HG03439 (cell line): ENCODE measurements around the gene NTHL1.

Experiments
- ATAC-seq: cut with Tn5 transposase; IDR thresholded peaks from one replicate; pipeline ENCODE4 v1.9.1; 2021; ENCODE audit warnings: mild to moderate bottlenecking, moderate library complexity; ENCODE audit not compliant: unreplicated experiment

The NTHL1 gene

DNA sequence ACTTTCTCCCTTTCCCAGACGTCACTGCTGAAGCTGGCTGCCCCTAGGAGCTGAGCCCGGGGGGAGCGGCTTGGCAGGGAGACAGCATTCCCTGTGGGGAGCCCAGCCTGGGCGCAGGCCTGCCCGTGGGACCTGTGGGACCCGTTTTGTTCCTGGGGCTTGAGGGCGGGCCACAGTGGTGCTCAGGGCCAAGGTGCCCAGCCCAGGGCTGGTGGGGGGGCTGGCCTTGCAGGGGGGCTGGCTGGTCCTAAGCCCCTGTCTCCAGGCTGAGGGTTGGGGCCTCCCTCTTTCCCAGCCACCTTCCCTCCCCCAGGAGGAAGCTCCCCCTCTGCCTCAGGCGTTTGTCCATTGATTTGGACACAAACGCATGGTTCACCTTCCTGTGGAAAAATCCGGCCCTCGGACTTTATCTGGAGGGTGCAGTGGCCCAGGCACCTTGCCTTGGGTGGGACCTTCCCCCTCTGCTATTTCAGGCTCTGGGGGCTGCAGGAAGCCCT, 16.5 kb downstream of the NTHL1 start:
- no peak for ATAC-seq

- ATAC-seq = no peak
Observed at GRCh38 chr16:2030036-2030435, 17.6 kb downstream of the NTHL1 start.

GRCh38 chr16:2029350-2029749, 18.3 kb downstream of the NTHL1 start:
- ATAC-seq = no peak

DNA sequence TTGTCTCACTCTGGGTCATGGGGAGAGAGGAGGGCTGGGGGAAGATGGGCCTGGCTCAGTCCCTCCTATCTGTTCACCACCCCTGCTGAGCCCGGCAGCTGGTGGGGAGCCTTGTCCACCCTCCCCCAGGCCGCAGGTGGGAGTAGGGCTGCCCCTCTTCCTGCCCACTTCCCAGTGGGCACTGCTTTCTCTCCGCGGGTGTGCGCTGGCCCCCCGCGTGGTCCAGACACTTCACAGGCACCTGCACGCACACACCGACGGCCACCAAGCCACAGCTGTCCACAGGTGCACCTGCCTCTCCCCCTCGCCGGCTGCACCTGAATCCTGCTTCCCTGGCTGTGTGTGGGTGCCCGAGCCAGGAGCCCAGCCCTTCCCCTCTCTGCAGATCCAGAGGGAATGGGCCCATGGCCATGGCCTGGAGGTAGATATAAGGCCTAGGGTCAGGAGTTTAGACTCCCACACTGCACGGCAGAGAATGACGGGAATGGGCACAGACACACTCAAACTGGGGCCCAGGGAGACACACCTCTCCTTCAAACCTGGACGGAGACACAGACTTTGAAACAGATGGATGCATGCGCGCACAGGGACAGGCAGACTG, 18.9 kb downstream of the NTHL1 start:
- no peak for ATAC-seq

DNA sequence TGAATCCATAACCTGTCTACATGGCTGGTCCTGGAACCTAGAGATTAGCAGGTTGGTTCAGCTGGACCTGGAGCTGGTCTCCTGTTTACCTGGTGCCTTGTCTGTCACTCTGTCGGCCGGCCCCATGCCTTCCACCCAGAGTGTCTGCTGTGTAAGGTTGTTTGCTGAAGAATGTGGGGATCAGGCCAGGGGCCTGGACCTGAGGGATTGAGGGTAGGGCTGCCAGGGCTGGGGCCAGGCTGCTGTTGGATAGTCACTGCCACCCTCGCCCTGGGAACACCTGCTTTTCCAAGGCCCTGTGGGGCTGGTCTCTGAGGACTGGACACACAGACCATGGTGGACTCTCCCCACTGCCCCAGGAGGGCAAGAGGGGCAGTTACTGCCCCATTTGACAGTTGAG, 19.5 kb downstream of the NTHL1 start:
- ATAC-seq = no peak

DNA sequence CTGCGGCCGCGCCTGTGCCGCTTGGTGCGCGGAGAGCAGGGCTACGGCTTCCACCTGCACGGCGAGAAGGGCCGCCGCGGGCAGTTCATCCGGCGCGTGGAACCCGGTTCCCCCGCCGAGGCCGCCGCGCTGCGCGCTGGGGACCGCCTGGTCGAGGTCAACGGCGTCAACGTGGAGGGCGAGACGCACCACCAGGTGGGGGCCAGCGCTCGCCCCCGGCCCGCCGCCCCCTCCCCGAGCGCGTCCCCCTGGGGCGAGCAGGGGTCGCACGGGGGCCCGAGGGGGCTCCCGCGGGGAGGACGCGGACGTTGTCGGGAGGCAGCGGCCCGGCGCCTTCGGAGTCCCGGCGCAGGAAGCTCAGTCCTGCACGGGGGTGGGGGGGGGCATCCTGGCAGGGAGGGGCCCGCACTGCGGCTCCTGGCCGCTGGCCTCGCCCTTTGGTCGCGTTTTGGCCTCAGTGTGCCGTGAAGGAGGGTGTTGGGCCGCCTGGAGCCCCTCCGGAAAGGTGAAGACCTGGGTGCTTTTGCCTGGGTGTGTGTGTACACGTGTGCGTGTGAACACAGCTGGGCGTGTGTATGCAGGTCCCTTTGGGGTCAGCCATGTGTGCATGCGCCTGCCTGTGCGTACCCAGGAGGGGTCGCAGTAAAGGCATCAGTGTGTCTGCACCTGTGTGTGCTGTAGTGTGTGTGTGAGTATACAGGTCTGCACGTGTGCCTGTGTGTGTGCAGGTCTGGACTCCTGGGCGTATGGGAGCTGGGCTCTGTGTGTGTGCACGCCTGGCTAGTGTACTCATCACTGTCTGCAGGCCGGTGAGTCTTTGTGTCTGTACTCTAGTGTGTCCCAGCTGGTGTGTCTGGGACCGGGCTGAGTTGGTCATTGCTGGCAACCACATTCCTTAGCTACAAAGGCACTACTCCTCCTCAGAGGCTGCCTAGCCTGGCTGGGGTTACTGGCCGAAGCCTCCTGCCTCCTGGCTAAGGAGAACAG, 20.3 kb downstream of the NTHL1 start:
- ATAC-seq = no peak

- no peak for ATAC-seq
Observed at GRCh38 chr16:2026461-2027023, 21.1 kb downstream of the NTHL1 start, which contains the start of gene NHERF2. NHERF2 (plus strand) TSS chr16:2026902; CDS start chr16:2027006, 104 bp downstream.

GRCh38 chr16:2025878-2026460, 21.7 kb downstream of the NTHL1 start:
- no peak for ATAC-seq

DNA sequence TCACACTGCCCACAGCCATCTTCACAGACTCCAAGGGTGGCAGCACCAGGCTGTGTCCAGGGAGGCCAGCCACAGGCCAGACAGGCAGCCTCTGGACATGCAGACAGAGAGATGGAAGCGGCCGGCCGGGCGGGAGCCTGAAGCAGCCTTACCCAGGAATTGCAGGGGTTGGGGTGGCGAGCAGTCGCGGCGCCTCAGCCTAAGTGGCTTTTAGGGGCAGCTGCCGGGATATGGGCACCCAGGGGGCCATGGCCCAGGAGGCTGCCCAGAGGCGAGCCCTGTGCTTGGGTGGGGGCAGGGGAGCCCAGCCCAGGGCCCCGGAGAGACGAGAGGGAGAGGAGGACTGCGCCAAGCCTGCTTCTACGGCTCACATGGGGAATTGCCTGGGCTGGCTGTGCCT, 22.4 kb downstream of the NTHL1 start:
- ATAC-seq = no peak

GRCh38 chr16:2024032-2024420, 23.6 kb downstream of the NTHL1 start:
- no peak for ATAC-seq

DNA sequence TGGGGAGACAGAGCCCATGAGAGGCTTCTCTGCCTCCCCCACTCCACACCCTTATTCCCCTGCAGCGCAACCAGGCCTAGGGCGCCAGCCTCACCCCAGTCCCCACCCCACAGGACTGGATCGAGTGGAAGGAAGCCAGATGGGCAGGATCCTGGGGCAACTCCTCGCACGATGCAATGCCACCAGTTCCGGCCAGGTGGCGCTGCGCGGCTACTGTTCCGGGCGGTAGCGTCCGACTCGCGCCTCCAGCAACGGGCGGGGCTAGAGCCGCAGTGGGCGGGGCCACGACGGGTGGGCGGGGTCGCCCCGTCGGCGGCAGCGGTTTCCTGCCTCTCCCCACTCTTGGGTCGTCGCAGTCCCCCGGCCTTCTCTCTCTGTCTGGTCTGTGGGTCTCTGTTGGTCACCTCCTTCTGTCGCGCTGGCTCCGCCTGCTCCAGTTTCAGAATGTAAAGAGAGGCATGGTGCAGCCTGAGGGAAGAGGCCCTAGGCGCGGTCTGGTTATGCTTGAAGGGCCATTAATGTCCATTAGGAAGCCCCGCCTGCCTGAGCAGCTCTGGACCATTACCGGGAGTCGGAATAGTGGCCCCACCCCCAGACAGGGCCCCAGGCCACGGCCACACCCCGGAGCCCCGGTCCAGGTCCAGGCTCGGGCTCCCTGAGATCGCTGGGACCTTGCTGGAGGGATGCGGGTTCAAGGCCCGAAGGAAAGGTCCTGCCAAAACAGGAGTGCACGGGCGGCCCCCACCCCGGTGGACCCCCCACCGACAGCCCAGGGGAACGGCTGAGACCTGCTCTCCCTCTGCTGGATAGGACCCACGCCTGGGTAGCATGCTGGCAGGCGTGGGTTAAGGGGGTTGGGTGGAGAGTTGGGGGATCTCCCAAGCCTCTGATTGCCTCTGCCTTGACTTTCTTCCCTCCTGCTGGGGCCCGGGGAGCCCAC, 24.3 kb downstream of the NTHL1 start:
- peak; percentile 65 for ATAC-seq

DNA sequence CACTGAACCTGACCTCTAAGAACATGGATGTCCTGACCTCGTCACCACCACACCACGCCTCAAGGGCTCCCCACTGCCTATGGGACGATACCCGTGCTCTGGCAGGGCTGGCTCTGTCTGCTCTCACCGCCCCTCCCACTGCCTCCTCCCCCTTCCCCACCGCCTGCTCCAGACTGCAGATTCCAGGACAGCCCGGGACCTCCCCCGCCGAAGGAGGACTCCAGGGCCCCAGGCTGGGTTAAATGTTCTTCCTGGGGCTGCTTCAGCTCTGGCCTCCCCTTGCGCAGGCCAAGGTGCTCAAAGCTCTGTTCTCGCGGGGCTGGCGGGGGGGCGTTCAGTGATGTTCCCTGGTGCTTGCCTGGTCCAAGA, 24.9 kb downstream of the NTHL1 start:
- peak; percentile 14 for ATAC-seq

GRCh38 chr16:2019921-2020831, 27.5 kb downstream of the NTHL1 start:
- ATAC-seq = no peak

DNA sequence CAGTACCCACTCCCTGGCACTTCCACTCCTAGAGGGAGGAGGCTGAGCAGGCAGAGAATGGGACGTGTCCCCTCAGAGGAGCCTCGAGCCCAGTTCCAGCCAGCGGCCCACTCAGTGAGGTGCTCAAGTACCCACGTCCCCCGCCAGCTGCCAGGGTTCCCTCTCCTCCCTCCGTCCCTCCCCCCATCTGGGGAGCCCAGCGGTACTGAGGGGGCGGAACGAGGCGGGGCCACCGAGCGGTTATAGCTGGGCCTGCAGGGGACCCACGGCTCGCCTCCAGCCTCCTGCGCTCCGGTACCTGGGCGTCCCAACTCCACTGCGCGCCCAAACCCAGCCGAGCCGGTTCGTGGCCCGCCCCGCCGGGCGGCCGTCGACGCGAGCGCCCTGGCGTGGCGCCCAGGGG, 28.1 kb downstream of the NTHL1 start, which contains the start of gene NPW:
TSS of gene NPW (plus strand) at position 268 of the 403 bp plus-strand sequence.
- no peak for ATAC-seq

- no peak for ATAC-seq
Observed at GRCh38 chr16:2016407-2016922, 31.2 kb downstream of the NTHL1 start.

- ATAC-seq = no peak
Observed at GRCh38 chr16:2015947-2016208, 31.8 kb downstream of the NTHL1 start.

DNA sequence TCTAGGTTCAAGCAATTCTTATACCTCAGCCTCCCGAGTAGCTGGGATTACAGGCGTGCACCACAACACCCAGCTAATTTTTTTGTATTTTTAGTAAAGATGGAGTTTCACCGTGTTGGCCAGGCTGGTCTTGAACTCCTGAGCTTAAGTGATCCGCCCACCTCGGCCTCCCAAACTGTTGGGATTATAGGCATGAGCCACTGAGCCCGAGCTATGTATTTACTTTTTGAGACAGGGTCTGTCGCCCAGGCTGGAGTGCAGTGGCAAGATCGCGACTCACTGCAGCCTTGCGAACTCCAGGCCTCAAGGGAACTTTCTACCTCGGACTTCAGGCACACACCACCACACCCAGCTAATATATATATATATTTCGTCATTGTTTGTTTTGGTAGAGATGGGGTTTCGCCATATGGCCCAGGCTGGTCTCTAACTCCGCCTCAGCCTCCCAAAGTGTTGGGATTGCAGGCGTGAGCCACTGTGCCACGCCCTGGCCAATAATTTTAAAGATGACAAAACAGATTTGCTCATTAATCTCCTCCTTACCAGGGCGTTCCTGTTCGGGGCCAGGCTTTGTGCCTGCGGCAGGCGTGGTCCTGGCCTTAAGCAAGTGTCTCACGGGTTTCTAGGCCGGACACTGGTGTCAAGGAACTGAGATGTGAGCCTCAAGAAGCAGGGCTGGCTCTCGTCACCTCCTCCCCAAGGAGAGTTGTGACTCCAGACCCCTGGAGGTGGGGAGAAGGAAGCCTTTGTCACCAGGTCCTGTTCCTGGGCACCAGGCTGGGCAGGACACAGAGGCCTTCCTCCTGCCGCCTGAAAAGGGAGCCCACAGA, 32.3 kb downstream of the NTHL1 start:
- no peak for ATAC-seq

DNA sequence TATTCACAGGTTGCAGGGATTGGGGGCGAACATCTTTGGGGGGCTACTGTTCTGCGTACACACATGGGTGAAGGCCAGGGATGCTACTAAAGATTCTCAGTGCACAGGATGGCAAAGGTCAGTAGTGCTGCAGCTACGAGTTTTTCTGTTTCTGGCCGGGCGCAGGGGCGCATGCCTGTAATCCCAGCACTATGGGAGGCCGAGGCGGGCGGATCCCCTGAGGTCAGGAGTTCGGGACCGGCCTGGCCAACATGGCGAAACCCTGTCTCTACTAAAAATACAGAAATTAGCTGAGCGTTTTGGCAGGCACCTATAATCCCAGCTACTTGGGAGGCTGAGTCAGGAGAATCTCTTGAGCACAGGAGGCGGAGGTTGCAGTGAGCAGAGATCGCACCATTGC, 34.1 kb downstream of the NTHL1 start:
- ATAC-seq = no peak
